ENCODE results near the gene NHEJ1.

- TF ChIP-seq CTCF (conservative IDR thresholded peaks at IDR 0.05; ENCODE audit: low read length) (no peak), EZH2phosphoT487 (IDR thresholded peaks at IDR 0.05; ENCODE audit: borderline replicate concordance, low read depth, low read length) (no peak)
Measured at GRCh38 chr2:219163156-219163555, 2.5 kb upstream of the NHEJ1 start.
